MM.1S (cell line): Measurements from ENCODE around the gene METTL18.

Experiments
- DNase-seq: peaks from one replicate; pipeline ENCODE4 v3.0.0-alpha.2; 2015
- H2AFZ ChIP-seq: fragments of 300-600 bp; sonication (generic); 2 replicates; pipeline ENCODE4 v1.6.0; 2016; ENCODE audit warnings: antibody characterized with exemption, low read length
- H3F3A ChIP-seq: fragments of 300-600 bp; sonication (generic); 2 replicates; pipeline ENCODE4 v1.6.1; 2016; ENCODE audit warnings: mild to moderate bottlenecking, antibody characterized with exemption, low read length, moderate library complexity, mixed read lengths; ENCODE audit not compliant: insufficient read depth
- H3K27ac ChIP-seq: fragments of 300-600 bp; sonication (generic); 2 replicates; pipeline ENCODE4 v1.5.1; 2016; ENCODE audit warnings: mild to moderate bottlenecking, low read length
- H3K27me3 ChIP-seq: fragments of 300-600 bp; sonication (generic); replicated peaks from 2 replicates; pipeline ENCODE4 v1.6.0; 2016; ENCODE audit warnings: low read length; ENCODE audit not compliant: insufficient read depth
- H3K36me3 ChIP-seq: fragments of 300-600 bp; sonication (generic); replicated peaks from 2 replicates; pipeline ENCODE4 v1.6.1; 2016; ENCODE audit warnings: mild to moderate bottlenecking, low read length, mixed read lengths; ENCODE audit not compliant: insufficient read depth
- H3K4me1 ChIP-seq: fragments of 300-600 bp; sonication (generic); 2 replicates; pipeline ENCODE4 v1.6.1; 2016; ENCODE audit warnings: low read length, mixed read lengths
- H3K4me2 ChIP-seq: fragments of 300-600 bp; sonication (generic); 2 replicates; pipeline ENCODE4 v1.6.0; 2016; ENCODE audit warnings: low read depth, low read length
- H3K4me3 ChIP-seq: fragments of 300-600 bp; sonication (generic); 2 replicates; pipeline ENCODE4 v1.5.1; 2016; ENCODE audit warnings: low read length, mixed read lengths
- H3K79me2 ChIP-seq: fragments of 300-600 bp; sonication (generic); 2 replicates; pipeline ENCODE4 v1.6.1; 2016; ENCODE audit warnings: mixed run types, low read length, mixed read lengths
- H3K9ac ChIP-seq: fragments of 300-600 bp; sonication (generic); 2 replicates; pipeline ENCODE4 v1.6.1; 2016; ENCODE audit warnings: low read length, mixed read lengths
- H3K9me2 ChIP-seq: fragments of 300-600 bp; sonication (generic); replicated peaks from 2 replicates; pipeline ENCODE4 v1.6.1; 2016; ENCODE audit warnings: mild to moderate bottlenecking, low read length, mixed read lengths; ENCODE audit not compliant: insufficient read depth
- H3K9me3 ChIP-seq: fragments of 300-600 bp; sonication (generic); replicated peaks from 2 replicates; pipeline ENCODE4 v1.6.1; 2016; ENCODE audit warnings: mild to moderate bottlenecking, low read length, mixed read lengths; ENCODE audit not compliant: insufficient read depth
- H4K20me1 ChIP-seq: fragments of 300-600 bp; sonication (generic); 2 replicates; pipeline ENCODE4 v1.6.1; 2016; ENCODE audit warnings: mild to moderate bottlenecking, low read length, moderate library complexity, mixed read lengths; ENCODE audit not compliant: insufficient read depth
- EZH2 ChIP-seq: fragments of 300-600 bp; sonication (generic); optimal IDR thresholded peaks from 2 replicates; pipeline ENCODE3; 2017; ENCODE audit warnings: low read depth, mild to moderate bottlenecking, antibody characterized with exemption, low read length, mixed read lengths
- EZH2phosphoT487 ChIP-seq: fragments of 300-600 bp; sonication (generic); IDR thresholded peaks from 2 replicates; pipeline ENCODE4 v1.6.1; 2018; ENCODE audit warnings: antibody characterized with exemption, low read length
- TF ChIP-seq, protein P1 (sequence below): fragments of 300-600 bp; sonication (generic); IDR thresholded peaks from 2 replicates; pipeline ENCODE4 v1.5.1; 2016; ENCODE audit warnings: antibody characterized with exemption, low read length, mixed read lengths

METTL18 gene

DNA sequence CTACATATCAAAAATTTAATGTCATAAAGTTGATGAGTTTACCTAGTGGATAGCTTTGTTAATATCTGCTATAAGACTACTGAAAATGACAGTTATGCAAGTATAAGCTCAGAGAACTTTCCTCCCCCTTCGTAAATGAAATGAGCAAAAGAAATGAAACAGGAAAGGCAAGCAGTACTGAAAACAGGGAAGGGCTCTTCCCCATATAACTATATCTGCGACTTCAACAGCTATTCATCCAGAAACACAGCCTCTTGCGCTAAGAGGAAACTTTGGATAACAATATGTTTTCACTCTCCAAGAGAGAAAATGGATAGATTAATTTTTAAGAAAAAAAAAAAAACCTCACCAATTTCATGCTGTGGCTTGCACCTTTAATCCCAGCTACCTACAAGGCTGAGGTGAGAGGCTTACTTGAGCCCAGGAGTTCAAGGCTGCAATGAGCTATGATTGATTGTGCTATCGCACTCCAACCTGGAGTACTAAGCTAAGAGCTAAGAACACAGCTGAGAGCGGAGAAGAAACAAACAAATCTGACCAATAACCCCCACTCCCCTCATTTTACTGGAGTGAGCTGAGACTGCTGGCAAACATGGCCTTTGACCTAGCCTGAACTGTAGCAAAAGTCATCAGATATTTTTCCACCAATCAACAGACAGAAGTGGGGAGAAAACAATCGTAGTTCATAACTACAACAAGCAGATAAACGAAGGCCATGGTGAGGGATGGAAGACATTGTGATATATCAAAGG lies 29.0 kb downstream of the METTL18 start:
- H3K4me1 ChIP-seq: no peaks in the 10 kb centered on the region
- H3K9me3 ChIP-seq: no peaks in the 10 kb centered on the region
- no peak for DNase-seq
- no peak overlapping the region for H2AFZ ChIP-seq
- TF ChIP-seq EZH2 (no peak), EZH2phosphoT487 (no peak)
- TF ChIP-seq, protein P1, sequence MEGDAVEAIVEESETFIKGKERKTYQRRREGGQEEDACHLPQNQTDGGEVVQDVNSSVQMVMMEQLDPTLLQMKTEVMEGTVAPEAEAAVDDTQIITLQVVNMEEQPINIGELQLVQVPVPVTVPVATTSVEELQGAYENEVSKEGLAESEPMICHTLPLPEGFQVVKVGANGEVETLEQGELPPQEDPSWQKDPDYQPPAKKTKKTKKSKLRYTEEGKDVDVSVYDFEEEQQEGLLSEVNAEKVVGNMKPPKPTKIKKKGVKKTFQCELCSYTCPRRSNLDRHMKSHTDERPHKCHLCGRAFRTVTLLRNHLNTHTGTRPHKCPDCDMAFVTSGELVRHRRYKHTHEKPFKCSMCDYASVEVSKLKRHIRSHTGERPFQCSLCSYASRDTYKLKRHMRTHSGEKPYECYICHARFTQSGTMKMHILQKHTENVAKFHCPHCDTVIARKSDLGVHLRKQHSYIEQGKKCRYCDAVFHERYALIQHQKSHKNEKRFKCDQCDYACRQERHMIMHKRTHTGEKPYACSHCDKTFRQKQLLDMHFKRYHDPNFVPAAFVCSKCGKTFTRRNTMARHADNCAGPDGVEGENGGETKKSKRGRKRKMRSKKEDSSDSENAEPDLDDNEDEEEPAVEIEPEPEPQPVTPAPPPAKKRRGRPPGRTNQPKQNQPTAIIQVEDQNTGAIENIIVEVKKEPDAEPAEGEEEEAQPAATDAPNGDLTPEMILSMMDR: no peak
- no peak overlapping the region for H3K4me2 ChIP-seq
- H3K27ac ChIP-seq: no peak overlapping the region
- no peaks in the 10 kb centered on the region for H3K36me3 ChIP-seq
- H3F3A ChIP-seq: no peaks in the 10 kb centered on the region
- no peak overlapping the region for H3K4me3 ChIP-seq
- H3K9ac ChIP-seq: no peak overlapping the region
- H3K79me2 ChIP-seq: no peaks in the 10 kb centered on the region
- no peaks in the 10 kb centered on the region for H3K9me2 ChIP-seq
- H3K27me3 ChIP-seq: no peaks in the 10 kb centered on the region
- no peaks in the 10 kb centered on the region; the same call in 1 of the 2 replicates for H4K20me1 ChIP-seq

DNA sequence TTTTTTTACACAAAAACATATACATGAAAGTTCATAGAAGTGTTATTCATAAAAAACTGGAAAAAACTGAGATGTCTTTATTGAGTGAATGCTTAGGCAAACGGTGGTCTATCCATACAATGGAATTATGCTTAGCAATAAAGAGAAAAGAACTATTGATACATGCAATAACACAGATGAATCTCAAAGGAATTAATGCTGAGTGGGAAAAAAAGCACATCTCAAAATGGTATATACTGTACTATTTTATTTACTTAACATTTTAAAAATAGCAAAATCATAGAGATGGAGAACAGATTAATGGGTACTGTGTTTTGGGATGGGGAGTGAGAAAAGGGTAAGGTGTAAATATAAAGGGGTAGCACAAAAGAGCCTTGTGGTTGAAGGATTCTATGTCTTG lies 29.8 kb downstream of the METTL18 start:
- H4K20me1 ChIP-seq: no peaks in the 10 kb centered on the region; the same call in 1 of the 2 replicates
- H3K27ac ChIP-seq: no peak overlapping the region
- H3K9me2 ChIP-seq: no peaks in the 10 kb centered on the region
- TF ChIP-seq EZH2 (no peak), EZH2phosphoT487 (no peak)
- TF ChIP-seq, protein P1: no peak
- H3K9me3 ChIP-seq: no peaks in the 10 kb centered on the region
- H3F3A ChIP-seq: no peaks in the 10 kb centered on the region
- H3K79me2 ChIP-seq: no peaks in the 10 kb centered on the region
- H2AFZ ChIP-seq: no peak overlapping the region
- H3K9ac ChIP-seq: no peak overlapping the region
- no peaks in the 10 kb centered on the region for H3K27me3 ChIP-seq
- H3K36me3 ChIP-seq: no peaks in the 10 kb centered on the region
- H3K4me1 ChIP-seq: no peaks in the 10 kb centered on the region
- H3K4me2 ChIP-seq: no peak overlapping the region
- DNase-seq: no peak
- H3K4me3 ChIP-seq: no peak overlapping the region

DNA sequence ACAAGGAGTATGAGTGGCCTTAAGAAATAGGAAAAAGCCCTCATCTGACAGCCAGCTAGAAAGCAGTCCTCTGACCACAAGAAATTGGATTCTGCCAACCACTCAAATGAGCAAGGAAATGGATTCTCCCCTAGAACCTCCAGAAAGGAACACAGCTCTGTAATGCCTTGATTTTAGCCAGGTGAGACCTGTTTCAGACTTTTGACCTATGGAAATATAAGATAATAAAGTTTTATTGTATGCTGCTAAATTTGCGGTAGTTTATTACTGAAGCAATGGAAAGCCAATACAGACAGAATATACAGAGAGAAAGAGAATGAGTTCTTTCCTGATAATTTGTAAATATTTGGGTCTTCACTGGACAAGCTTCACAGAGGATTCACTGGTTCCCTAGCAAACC lies 32.0 kb downstream of the METTL18 start:
- Histone ChIP-seq H3K36me3 (no peaks in the 10 kb centered on the region), H2AFZ (no peak overlapping the region), H3K4me2 (no peak overlapping the region), H4K20me1 (no peaks in the 10 kb centered on the region; the same call in 1 of the 2 replicates), H3K27me3 (no peaks in the 10 kb centered on the region), H3K27ac (no peak overlapping the region), H3F3A (no peaks in the 10 kb centered on the region), H3K79me2 (no peaks in the 10 kb centered on the region), H3K9me2 (no peaks in the 10 kb centered on the region), H3K4me1 (no peaks in the 10 kb centered on the region), H3K9me3 (no peaks in the 10 kb centered on the region), H3K9ac (no peak overlapping the region), H3K4me3 (no peak overlapping the region)
- no peak for DNase-seq
- TF ChIP-seq, protein P1: no peak
- TF ChIP-seq EZH2 (no peak), EZH2phosphoT487 (no peak)
